ENCODE measurements around the gene POLH. TPM values are rescaled to one million over a fixed set of nuclear protein-coding genes. Genes with fewer than 3 reads are reported as not detected.

POLH gene
- total and polyA plus RNA-seq, 10 of the 15 experiments (the other 5 are each of a cell fraction or from before 2014, with no cell fraction given): 5.5 to 33.6 (median 18.6) TPM

- TF ChIP-seq ELK1 (IDR thresholded peaks at IDR 0.05; ENCODE audit: low read depth, low read length): no peak
- TF ChIP-seq RFX5 (IDR thresholded peaks at IDR 0.05; ENCODE audit: low read depth, low read length): no peak
- TF ChIP-seq HCFC1 (IDR thresholded peaks at IDR 0.05; ENCODE audit: low read length): no peak
- TF ChIP-seq ETV6 (conservative IDR thresholded peaks at IDR 0.05 in 1 of 2, IDR thresholded peaks at IDR 0.05 in 1 of 2; ENCODE audit: borderline replicate concordance in 1 of 2, low read depth in 1 of 2): no peak
- no peak for TF ChIP-seq HDAC6 (IDR thresholded peaks at IDR 0.05; ENCODE audit: unreplicated experiment)
- TF ChIP-seq PKNOX1 (IDR thresholded peaks at IDR 0.05): no peak
- TF ChIP-seq ZBTB4 (CRISPR knock-in tag; IDR thresholded peaks at IDR 0.05): no peak
- no peak; the same call in 1 of the 2 replicates for TF ChIP-seq BACH1 (IDR thresholded peaks at IDR 0.05; ENCODE audit: borderline replicate concordance)
- TF ChIP-seq TBL1XR1 (IDR thresholded peaks at IDR 0.05; ENCODE audit: low read depth, low read length): no peak
- TF ChIP-seq ZNF687 (IDR thresholded peaks at IDR 0.05): peak; percentile 53; the same call in 1 of the 2 replicates
- TF ChIP-seq CREM (IDR thresholded peaks at IDR 0.05; ENCODE audit: low read depth): no peak
Measured at GRCh38 chr6:43629505-43630300, 53.7 kb downstream of the POLH start (continued).
